ENCODE data around the gene ZMIZ1.

Gene ZMIZ1

DNA sequence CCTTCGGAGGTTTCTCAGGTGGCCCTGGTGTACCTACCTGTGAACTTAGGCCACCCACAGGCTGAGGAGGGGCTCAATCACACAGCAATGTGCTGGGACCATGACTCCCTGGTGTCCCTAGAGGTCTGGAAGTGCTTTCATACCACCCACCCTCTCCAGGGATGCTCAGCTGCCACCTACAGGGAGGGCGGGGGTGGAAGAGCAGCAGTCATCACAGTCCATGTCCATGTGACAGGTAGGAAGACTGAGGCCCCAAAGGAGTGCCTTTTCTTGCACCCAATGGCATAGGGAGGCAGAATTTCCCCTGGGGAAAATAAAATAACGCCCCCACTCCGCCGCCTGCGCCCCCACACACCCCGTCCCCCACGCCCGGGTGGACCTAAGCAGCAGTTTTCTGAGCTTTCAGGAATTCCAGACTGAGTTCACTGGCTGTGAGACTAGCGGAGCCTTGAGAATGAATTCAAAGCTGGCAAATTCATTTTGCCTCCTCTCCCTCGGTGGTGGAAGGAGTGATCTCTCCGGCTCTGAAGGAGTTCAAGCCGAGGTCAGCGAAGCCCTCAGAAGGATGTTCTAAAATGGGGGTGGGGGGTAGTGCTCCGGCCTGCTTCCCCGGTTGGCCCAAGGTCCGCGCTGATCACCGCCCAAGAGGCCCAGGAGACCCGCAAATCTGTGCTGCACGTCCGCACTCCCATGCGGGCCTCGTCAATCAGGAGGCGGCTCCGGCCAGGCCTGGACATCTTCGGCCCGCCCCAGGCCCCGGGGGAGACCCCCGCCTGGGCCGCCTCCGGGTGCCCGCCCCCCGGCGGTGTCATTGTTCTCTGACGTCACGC, 2.1 kb upstream of the ZMIZ1 start:
- peak; percentile 77 for DNase-seq (ENCODE audit: low spot score)

DNA sequence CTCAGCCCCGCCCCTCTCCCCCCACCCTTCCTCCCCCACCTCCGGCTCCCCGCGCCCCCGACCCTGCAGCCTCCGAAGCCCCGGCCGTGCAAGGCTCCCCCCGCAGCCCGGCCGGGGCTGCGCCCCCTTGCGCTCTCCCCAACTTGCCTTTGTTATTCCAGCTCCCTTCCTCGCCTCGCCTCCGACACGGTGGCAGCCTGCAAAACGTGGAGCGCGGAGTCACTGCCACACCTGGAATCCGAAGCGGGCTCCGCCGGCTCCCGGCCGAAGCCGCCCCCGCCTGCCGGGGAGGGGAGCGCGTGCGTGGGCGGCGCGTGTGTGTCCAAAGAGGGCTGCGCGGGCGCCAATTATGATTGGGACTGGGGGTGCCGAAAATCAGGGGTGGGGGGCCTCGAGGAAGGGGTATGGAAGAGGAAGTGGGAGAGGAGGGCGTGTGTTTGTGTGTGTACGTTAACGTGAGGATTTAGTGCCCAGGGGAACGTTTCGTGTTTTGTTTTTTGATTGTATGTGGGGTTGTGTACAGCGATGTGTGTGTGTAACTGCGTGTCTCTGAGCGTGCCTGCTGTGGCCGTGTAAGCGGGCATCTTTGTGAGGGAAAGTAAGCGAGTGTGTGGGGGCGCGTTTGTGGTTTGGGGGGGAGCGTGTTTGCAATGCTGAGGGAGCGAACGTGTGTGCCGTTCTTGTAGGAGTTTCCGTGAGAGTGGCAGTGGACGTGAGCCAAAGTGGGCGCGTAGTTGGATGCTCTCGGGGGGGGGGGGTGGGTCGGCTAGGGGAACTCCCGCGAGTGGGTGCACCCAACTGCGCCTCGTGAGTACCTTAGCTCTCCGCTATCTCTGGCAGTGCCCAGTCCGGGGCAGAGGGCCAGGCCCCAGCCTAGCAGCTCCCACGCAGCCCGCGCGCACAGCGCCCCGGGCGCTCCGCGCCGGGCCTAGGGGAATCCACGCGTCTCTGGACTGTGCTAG, 1.2 kb upstream of the ZMIZ1 start:
- peak; percentile 88 for DNase-seq (ENCODE audit: low spot score)

DNA sequence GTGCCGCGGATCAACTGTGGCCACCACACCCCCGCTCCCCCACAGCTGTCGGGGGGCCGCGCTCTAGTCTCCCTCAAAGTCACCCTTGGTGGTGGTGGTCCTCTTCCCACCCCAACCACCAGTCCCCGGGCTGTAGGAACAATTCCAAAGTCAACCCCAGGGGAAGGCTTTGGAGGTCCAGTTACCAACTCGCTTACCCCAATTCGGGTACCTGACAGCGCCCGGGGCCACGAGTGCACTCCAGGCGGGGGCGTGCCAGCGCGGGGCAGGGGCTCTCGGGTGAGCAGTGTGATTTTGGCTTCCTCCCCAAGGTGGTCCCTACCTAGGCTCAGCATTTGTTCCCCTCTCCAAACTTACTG, 584 bp upstream of the ZMIZ1 start:
- DNase-seq (ENCODE audit: low spot score), result no peak

DNA sequence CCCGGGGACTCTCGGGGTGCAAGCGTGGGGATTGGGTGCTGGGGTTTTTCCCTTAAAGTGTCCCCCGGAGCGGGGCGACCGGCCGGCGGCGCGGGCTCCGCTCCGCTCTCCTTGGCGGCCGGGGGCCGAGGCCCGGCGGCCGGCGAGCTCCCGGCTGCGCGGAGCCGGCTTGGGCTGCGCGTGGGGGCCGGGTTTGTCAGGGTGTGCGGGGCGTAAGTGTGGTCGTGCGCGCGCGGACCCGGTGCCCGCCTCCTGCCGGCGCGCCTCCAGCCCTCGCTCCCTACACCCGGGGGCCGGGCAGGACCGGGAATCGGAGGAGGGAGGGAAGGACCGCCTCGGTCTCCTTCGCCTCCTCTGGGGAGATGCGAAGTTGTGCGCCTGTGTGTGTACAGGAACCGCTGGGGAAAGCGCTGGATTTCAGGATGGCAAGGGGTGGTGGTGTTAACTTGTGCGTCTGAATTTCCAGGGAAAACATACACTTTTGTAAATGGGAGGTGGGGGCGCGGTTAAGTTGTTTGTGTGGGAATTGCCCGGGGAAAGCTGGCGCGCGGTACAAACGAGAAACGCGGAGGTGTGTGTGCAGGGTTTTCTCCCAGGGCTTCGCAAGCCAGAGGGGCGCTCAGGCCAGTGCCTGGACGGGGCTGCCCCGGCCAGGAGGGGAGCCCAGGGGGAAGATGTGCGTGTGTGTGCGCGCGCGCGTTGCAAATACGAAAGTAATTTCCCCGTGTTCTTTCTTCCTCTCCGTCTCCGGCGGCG, 737 bp downstream of the ZMIZ1 start:
- DNase-seq (ENCODE audit: low spot score), result peak; percentile 63

DNA sequence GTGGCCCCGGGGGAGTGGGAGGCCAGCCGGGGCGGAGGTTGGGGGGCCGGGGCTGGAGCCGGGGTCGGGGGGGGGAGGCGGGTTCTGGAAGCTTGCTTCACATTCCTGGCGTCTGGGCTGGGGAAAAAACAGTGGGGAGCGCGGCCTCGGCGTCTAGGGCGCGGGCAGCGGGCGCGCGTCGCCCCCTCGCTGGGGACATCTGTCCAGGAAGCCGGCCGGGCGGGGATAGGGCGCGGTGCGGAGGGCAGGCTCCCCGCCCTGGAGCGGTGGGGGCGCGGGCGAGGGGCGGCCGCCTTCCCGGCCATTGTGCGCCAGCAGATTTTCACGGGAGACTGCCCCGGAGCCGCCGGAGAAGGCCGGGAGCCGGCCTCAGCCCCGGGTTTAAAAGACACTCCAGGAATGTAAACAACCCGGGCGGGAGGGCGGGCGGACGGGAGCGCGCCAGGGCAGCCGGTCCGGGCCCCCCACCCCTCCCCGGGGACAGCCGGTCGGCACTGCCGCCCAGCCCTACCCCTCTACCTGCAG, 1.4 kb downstream of the ZMIZ1 start:
- peak; percentile 76 for DNase-seq (ENCODE audit: low spot score)

DNA sequence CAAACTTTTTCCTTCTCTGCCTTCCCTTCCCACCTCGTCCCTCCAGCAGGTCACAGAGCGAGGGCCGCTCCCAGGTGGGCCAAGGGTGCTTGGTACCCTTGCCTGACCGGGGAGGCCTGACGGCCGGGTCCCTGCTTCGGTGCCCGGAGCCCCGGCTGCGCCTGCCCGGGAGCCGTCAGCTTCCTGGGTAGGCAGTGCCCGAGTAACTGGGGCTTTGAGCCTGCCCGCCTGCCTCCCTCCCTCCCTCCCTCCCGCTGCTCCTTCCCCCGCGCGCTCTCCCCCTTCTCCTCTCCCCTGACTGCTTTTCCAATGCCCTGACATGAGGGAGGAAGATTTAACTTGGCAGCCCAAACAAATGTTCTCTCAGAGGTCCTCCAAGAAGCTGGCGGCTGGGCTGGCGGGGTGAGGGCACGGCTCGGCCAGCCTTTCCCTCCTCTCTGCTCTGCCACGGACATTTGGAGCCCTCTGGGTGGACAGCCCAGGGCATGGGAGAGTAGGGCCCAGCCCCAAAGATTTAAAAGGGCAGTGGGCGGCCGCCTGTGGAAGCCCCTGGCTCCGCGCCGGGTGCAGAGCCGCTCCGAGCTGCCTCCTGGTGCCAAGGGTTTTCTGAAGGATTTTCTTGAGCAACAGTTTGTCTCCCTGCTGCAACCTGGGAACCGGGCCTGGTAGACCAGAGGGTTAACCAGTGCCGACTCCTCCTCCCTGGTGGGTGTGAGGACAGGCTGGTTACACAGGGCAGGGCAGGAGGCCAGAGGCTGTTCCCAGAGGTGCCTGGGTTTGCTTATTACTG, 2.0 kb downstream of the ZMIZ1 start:
- peak; percentile 84 for DNase-seq (ENCODE audit: low spot score)

GRCh38 chr10:79071396-79071923, 2.7 kb downstream of the ZMIZ1 start:
- no peak for DNase-seq (ENCODE audit: low spot score)

DNA sequence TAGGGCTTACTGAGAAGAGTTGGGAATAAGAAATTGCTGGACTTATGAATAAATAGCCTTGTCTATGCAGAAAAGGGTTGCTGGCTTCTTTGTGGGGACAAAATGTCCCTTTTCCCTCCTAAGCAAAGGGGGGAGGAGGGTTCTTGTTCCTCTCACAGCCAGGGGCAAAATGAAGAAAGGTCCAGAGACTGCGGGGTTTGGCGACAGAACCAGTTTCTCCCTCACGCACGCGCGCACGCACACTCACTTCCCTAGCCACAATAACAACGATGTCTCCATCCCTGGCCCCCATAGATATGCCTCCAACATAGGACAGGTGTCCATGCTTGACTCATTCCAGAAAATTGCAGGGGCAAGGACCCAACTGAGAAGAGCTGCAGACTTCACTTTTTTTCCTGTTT, 3.3 kb downstream of the ZMIZ1 start:
- no peak for DNase-seq (ENCODE audit: low spot score)

DNA sequence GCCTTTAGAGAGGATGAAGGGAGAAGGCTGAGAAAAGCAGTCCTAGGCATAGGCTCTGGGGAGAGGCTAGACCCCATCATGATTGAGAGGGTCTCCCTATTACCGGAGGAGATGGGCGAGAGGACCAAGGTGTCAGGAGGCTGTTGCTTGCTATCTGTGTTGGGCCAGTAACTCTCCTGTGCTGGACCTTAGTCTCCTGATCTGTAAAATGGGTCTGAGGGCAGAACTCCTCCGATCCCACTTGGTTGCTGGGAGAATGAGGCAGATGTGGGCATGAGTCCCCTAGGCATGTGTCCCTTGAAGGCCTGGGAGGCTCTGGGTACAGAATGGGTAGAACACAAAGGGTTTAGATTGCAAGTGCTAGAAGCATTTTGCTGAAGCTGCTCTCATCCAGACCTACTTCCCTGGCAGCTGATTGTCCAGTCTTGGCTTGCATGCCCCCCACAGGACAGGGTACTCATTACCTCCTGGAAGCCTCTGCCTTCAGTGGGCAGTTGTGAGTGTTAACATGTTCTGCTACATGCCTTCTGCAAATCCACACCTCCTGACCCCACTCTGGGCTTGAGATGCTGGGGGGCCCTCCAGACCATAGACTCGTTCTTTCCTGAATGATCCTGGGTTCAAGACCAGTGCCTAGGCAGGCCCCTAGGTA, 4.4 kb downstream of the ZMIZ1 start:
- DNase-seq (ENCODE audit: low spot score), result no peak

DNA sequence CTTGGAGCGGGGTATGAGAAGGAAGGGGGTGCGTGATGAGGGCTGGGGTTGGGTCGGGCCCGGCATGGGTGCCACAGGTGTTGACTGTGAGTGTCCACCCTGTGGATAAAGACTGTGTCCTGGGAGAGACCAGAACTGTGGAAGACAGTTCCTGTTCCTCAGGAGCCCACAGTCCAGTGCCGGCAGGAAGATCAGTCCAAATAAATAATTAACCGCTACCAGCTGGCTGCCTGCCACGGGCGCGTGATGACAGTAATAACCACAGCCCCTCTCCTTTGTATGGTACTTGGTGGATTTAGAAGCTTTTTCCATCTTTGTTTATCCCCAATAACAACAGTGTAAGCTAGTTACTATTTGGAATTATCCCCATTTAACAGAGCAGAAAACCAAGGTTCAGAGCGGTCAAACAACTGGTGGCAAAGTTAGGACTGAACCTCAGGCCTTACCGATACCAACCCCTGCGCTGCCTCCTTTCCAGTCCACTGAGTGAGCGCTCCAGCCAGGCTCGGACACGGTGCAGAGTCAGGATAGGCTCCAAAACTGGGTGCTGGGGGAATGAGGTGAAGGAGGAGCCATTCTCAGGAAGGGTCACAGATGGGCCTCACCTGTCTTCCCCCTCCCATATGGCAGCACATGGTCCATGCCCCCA, 5.1 kb downstream of the ZMIZ1 start:
- no peak for DNase-seq (ENCODE audit: low spot score)

DNA sequence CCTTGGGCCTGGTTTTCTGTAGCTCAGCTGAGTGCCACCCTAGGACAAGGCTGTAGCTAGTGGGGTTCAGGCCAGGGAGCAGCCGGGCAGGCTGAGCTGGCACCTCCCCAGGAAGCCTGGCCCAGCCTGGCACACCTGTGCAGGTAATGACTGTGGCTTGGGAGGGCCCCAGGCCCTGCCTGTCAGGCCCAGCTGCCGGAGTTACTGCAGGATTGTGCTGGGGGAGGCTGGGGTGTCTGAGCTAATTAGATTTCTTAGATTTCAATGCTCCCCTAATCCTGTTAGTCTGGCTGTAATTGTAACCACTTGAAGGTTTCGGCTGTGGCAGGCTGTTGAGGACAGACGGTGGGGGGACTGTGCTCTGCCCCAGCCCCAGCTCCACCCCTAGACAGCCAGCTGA, 6.0 kb downstream of the ZMIZ1 start:
- no peak for DNase-seq (ENCODE audit: low spot score)

DNA sequence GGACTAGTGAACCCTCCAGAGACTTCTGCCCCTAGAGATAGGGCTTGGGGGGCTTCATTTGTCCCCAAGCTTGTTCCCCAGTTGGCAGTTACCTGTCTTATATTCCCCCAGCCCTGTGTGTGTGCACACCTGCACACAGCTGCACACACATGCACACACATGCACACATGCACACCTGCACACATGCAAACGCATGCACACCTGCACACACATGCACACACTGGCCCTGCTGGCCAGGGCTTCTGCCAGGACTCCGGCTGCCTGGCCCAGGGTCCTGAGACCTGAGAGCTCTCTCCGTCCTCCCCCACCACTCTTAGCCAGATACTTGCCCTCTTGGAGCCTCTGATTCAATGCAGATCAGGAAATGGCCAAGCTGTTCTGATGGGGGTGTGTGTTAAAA, 6.7 kb downstream of the ZMIZ1 start:
- DNase-seq (ENCODE audit: low spot score), result no peak

DNA sequence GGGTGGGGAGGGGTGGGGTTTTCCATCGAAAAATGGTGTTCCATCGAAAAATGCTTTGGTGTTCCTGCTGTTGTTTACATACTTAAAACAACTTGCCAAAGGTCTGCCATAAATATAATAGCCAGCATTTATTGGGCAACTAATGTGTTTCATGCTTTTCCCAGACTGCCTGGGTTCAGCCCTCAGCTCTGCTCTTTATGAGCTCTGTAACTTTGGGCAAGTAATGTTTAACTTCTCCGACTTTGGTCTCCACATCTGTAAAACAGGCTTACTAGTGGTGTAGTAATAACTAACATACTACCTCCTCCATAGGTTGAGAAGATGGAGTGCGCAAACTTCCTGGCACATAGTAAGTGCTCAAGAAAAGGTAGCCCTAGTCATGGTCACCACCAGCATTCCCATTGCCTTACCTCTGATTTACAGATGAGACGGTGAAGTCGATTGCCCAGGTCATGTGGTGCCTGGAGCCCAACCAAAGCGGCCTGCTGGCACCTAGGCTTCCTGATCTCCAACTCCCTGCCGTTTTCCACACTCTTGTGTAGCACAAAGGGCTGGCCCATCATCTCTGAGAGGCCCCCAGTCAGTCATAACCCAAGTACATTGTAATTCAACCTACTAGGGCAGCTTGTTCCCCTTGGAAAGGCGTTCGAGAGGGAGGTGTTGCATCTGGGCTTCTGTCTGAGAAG, 8.9 kb downstream of the ZMIZ1 start:
- no peak for DNase-seq (ENCODE audit: low spot score)

GRCh38 chr10:79078367-79079053, 9.7 kb downstream of the ZMIZ1 start:
- DNase-seq (ENCODE audit: low spot score), result no peak

DNA sequence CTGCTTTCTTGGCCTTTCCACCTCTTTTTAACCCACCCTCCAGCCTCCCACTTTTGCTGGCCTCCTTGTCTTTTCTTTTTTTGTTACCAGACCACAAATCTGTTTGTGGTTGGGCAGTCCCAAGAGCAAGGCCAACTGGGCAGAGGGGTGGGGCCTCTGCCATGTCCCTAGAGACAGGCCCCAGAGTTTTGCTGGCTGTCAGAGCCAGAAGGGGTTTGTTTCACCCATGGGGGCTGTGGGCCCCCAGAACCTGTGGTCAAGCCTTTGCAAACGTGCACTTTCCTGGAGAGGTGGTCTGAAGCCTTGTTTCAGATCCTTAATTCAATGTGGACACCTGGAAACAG, 10.3 kb downstream of the ZMIZ1 start:
- no peak for DNase-seq (ENCODE audit: low spot score)

GRCh38 chr10:79079490-79080355, 11.0 kb downstream of the ZMIZ1 start:
- DNase-seq (ENCODE audit: low spot score), result peak; percentile 78

GRCh38 chr10:79081353-79082034, 12.7 kb downstream of the ZMIZ1 start:
- DNase-seq (ENCODE audit: low spot score), result peak; percentile 83

Data from AG20443 (cell line).